Nephron (organoid): ENCODE data around the gene RFXANK.
A peak's percentile ranks its signal among the peaks of the same experiment; 100 is the strongest.

Experiments used
- H3K27ac Mint-ChIP-seq, 3 experiments: 2 replicates each; pipeline ENCODE4 v1.8.0; 2020; ENCODE audit warnings: mixed read lengths in 3 of 3, mild to moderate bottlenecking in 2 of 3, moderate library complexity in 1 of 3
- H3K27me3 Mint-ChIP-seq: 2 replicates; pipeline ENCODE4 v1.8.0; 2021; ENCODE audit warnings: low read depth, mild to moderate bottlenecking, moderate library complexity, mixed read lengths
- H3K36me3 Mint-ChIP-seq: 2 replicates; pipeline ENCODE4 v1.8.0; 2020; ENCODE audit warnings: low read depth, mixed read lengths
- H3K4me1 Mint-ChIP-seq: 2 replicates; pipeline ENCODE4 v1.8.0; 2020; ENCODE audit warnings: mixed read lengths
- H3K4me3 Mint-ChIP-seq, 3 experiments: 2 replicates each; pipeline ENCODE4 v1.8.0; 2020; ENCODE audit warnings: mild to moderate bottlenecking in 3 of 3, mixed read lengths in 3 of 3, moderate library complexity in 2 of 3
- H3K9me3 Mint-ChIP-seq: 2 replicates; pipeline ENCODE4 v1.8.0; 2020; ENCODE audit warnings: mixed read lengths
- CTCF ChIP-seq, 3 experiments: fragments of 200-600 bp; sonication (generic); IDR thresholded peaks; one replicate each; pipeline ENCODE4 v1.5.0; 2021; ENCODE audit warnings: antibody characterized with exemption in 3 of 3; ENCODE audit not compliant: unreplicated experiment in 3 of 3

RFXANK gene

GRCh38 chr19:19191768-19192077 lies 335 bp upstream of the RFXANK start:
- H3K27me3 Mint-ChIP-seq = no peaks in the 10 kb centered on the region
- H3K27ac Mint-ChIP-seq = peak overlapping the region; percentile 99 to 100 (median 99)
- H3K4me1 Mint-ChIP-seq = peaks cover 22% of the 10 kb centered on the region
- TF ChIP-seq CTCF (IDR thresholded peaks at IDR 0.05; ENCODE audit: unreplicated experiment in 3 of 3) = no peak
- H3K36me3 Mint-ChIP-seq = peaks cover 9% of the 10 kb centered on the region
- H3K9me3 Mint-ChIP-seq = no peaks in the 10 kb centered on the region
- peak overlapping the region; percentile 97 to 100 (median 99) for H3K4me3 Mint-ChIP-seq

DNA sequence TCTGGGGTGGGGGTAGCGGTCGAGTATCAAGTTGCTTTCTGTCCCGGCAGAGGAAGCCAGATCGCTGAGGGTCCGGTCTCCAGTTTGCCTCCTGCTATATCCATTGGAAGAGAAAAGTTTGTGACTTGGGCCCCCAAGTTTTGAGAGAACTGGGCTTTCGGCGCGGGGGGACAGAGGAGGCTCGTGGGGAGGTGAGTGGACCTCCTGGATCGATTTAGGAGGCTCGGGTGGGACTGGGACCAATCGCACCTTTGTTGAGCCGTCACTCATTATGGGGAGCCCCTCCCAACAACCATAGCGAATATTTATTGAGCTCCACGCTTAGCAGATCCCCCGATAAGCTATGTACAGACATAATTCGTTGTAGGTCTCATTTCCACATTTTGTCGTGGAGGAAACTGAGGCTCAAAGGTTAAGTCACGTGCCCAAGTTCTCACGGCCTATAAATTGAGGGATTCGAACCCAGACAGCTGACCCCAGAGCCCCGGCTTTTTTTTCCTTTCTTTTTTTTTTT lies 909 bp downstream of the RFXANK start:
- Mint-ChIP-seq H3K36me3 (peaks cover 17% of the 10 kb centered on the region), H3K4me3 (peak overlapping the region; percentile 97 to 100 (median 99)), H3K9me3 (no peaks in the 10 kb centered on the region), H3K4me1 (peaks cover 22% of the 10 kb centered on the region), H3K27me3 (no peaks in the 10 kb centered on the region), H3K27ac (peak overlapping the region; percentile 99 to 100 (median 99))
- TF ChIP-seq CTCF (IDR thresholded peaks at IDR 0.05; ENCODE audit: unreplicated experiment in 3 of 3) = no peak

DNA sequence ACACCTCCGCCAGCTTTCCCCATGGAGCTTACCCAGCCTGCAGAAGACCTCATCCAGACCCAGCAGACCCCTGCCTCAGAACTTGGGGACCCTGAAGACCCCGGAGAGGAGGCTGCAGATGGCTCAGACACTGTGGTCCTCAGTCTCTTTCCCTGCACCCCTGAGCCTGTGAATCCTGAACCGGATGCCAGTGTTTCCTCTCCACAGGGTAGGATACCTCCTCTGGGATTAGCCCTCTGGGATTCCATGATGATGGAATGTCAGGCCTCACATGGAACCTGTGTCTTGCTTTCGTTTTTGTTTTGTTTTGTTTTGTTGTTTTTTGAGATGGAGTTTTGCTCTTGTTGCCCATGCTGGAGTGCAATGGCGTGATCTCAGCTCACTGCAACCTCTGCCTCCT lies 1.9 kb downstream of the RFXANK start:
- Mint-ChIP-seq H3K4me1 (peaks cover 22% of the 10 kb centered on the region), H3K36me3 (peaks cover 25% of the 10 kb centered on the region), H3K27me3 (no peaks in the 10 kb centered on the region), H3K27ac (peak overlapping the region in 2 of 3 experiments; percentile 70 to 79), H3K4me3 (peak overlapping the region; percentile 97 to 100 (median 99)), H3K9me3 (no peaks in the 10 kb centered on the region)
- TF ChIP-seq CTCF (IDR thresholded peaks at IDR 0.05; ENCODE audit: unreplicated experiment in 3 of 3) = no peak

DNA sequence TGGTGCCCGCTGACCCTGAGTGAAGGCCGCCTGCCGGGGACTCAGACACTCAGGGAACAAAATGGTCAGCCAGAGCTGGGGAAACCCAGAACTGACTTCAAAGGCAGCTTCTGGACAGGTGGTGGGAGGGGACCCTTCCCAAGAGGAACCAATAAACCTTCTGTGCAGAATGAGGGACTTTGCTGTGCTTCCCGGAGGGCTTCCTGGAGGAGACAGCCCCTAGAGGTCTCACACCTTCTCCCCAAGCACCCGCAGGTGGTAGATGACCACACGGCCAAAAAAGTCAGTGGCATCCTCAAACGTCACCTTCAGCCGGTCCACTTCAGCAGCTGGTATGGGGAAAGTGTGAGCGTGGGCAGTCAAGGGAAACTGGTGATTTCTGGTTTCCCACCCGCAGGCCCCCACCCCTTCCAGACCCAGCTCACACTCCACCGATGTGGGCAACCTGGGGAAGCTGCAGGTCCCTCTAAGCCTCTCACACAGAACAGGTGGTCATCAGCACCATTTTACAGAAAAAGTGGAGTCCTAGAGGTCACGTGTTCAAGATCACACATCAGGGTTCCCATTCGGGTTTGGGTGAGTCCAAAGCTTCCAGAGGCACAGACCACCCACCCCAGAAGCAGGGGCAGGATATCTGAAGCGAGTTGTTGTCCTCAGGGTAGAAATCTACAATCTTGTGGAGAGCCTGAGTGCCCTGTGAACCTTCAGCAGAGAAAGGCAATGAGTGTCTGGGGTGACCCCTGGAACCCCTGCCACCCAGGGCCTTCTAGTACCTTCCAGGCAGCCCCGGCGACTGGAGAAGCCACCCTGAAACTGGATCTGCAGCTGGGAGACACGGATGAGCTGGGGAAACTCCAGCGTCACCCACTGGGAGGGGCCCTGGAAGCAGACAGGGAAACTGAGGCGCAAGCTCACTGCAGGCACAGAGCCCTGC lies 9.9 kb downstream of the RFXANK start:
- H3K27me3 Mint-ChIP-seq = peaks cover 16% of the 10 kb centered on the region
- H3K4me1 Mint-ChIP-seq = peaks cover 13% of the 10 kb centered on the region
- H3K36me3 Mint-ChIP-seq = peaks cover 26% of the 10 kb centered on the region
- H3K4me3 Mint-ChIP-seq = peak overlapping the region; percentile 90 to 93 (median 91)
- no peaks in the 10 kb centered on the region for H3K9me3 Mint-ChIP-seq
- TF ChIP-seq CTCF (IDR thresholded peaks at IDR 0.05; ENCODE audit: unreplicated experiment in 3 of 3) = no peak
- peak overlapping the region in 1 of 3 experiments; percentile 75 for H3K27ac Mint-ChIP-seq

DNA sequence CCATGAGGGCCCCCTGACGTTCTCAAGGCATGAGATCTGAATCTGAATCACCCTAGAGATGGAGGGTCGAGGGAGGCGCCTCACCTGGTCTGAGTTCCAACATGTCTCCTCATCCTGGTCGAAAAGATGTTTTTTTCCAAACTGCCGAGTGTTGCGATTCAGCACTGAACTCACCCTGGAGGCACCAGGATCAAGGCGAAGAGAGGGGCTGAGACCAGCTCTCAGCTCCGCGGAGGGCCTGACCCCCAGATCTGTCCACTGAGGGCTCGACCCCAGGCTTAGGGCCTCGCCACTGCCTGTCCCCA lies 10.6 kb downstream of the RFXANK start:
- Mint-ChIP-seq H3K4me1 (peaks cover 13% of the 10 kb centered on the region), H3K27me3 (peaks cover 23% of the 10 kb centered on the region), H3K9me3 (no peaks in the 10 kb centered on the region), H3K36me3 (peaks cover 20% of the 10 kb centered on the region), H3K27ac (peak overlapping the region in 1 of 3 experiments; percentile 75), H3K4me3 (peak overlapping the region; percentile 90 to 93 (median 91))
- no peak for TF ChIP-seq CTCF (IDR thresholded peaks at IDR 0.05; ENCODE audit: unreplicated experiment in 3 of 3)
